ENCODE data around the gene DGKG.
A peak's percentile ranks its signal among the peaks of the same experiment; 100 is the strongest.

Gene DGKG

GRCh38 chr3:186316666-186317260, 45.3 kb downstream of the DGKG start:
- no peak for DNase-seq

GRCh38 chr3:186315581-186316354, 46.3 kb downstream of the DGKG start:
- DNase-seq = no peak

- no peak for DNase-seq
Measured at GRCh38 chr3:186314896-186315295, 47.1 kb downstream of the DGKG start.

- DNase-seq = no peak
Measured at GRCh38 chr3:186311441-186311840, 50.6 kb downstream of the DGKG start.

GRCh38 chr3:186308549-186308948, 53.5 kb downstream of the DGKG start:
- DNase-seq = no peak

GRCh38 chr3:186307594-186308221, 54.3 kb downstream of the DGKG start:
- peak; percentile 4 for DNase-seq

GRCh38 chr3:186305286-186305685, 56.7 kb downstream of the DGKG start:
- DNase-seq = no peak

- no peak for DNase-seq
Measured at GRCh38 chr3:186303965-186304364, 58.1 kb downstream of the DGKG start.

GRCh38 chr3:186299327-186299726, 62.7 kb downstream of the DGKG start:
- DNase-seq = no peak

GRCh38 chr3:186298876-186299275, 63.2 kb downstream of the DGKG start:
- DNase-seq = no peak

GRCh38 chr3:186290796-186291195, 71.2 kb downstream of the DGKG start:
- no peak for DNase-seq

GRCh38 chr3:186287711-186288110, 74.3 kb downstream of the DGKG start:
- DNase-seq = no peak

GRCh38 chr3:186286114-186286513, 75.9 kb downstream of the DGKG start:
- DNase-seq = no peak

GRCh38 chr3:186284661-186285060, 77.4 kb downstream of the DGKG start:
- no peak for DNase-seq

- DNase-seq = no peak
Measured at GRCh38 chr3:186284349-186284652, 77.7 kb downstream of the DGKG start.

- DNase-seq = no peak
Measured at GRCh38 chr3:186283651-186284348, 78.2 kb downstream of the DGKG start.

GRCh38 chr3:186283096-186283495, 78.9 kb downstream of the DGKG start:
- no peak for DNase-seq

GRCh38 chr3:186281176-186281575, 80.9 kb downstream of the DGKG start:
- no peak for DNase-seq

- no peak for DNase-seq
Measured at GRCh38 chr3:186280737-186281136, 81.3 kb downstream of the DGKG start.

GRCh38 chr3:186277268-186277909, 84.6 kb downstream of the DGKG start:
- DNase-seq = no peak

- no peak for DNase-seq
Measured at GRCh38 chr3:186275436-186275835, 86.6 kb downstream of the DGKG start.

GRCh38 chr3:186273586-186273985, 88.4 kb downstream of the DGKG start:
- DNase-seq = no peak

GRCh38 chr3:186270701-186271100, 91.3 kb downstream of the DGKG start:
- no peak for DNase-seq

All from KG1 (cell line).